SK-N-SH (cell line): ENCODE measurements around the gene HTR3A. TPM values are rescaled to one million over a fixed set of nuclear protein-coding genes. Genes with fewer than 3 reads are reported as not detected.

Experiments
- CTCF ChIA-PET: fragments of 300-600, 350-600 bp; formaldehyde crosslinking; extraction: SDS; loops from one replicate; lab custom pipeline; 2021; lab: Yijun Ruan, JAX
- POLR2A ChIA-PET: fragments of 350-600 bp; sonication (Branson Sonifier 250); formaldehyde crosslinking; extraction: SDS; loops from one replicate; lab custom pipeline; 2020; ENCODE audit warnings: antibody characterized with exemption, inconsistent platforms; lab: Yijun Ruan, JAX
- DNase-seq: peaks from one replicate; pipeline ENCODE4 v3.0.0; 2012
- H2AFZ ChIP-seq: fragments of 200-600 bp; sonication (generic); 2 replicates; pipeline ENCODE4 v1.8.1; 2016; ENCODE audit warnings: antibody characterized with exemption, mild to moderate bottlenecking, low read depth
- H3F3A ChIP-seq: fragments of 200-600 bp; sonication (generic); replicated peaks from 2 replicates; pipeline ENCODE3; 2016; ENCODE audit warnings: antibody characterized with exemption, mild to moderate bottlenecking; ENCODE audit not compliant: insufficient read depth
- H3K27ac ChIP-seq, 2 experiments: fragments of 200-500 bp in 1 of 2; fragments of 200-600 bp in 1 of 2; sonication (Bioruptor generic) in 1 of 2; sonication (generic), shearing (Covaris generic) in 1 of 2; 2 replicates each; pipeline versions ENCODE4 v1.5.1 to v1.6.1; 2014 to 2016; ENCODE audit warnings: low read depth in 2 of 2, inconsistent platforms in 1 of 2, low read length in 1 of 2, mild to moderate bottlenecking in 1 of 2, mixed read lengths in 1 of 2
- H3K27me3 ChIP-seq: fragments of 200-600 bp; sonication (generic), shearing (Covaris generic); 2 replicates; pipeline ENCODE4 v1.6.1; 2016; ENCODE audit warnings: mixed run types; ENCODE audit not compliant: insufficient read depth
- H3K36me3 ChIP-seq, 2 experiments: fragments of 200-500 bp in 1 of 2; fragments of 200-600 bp in 1 of 2; sonication (Bioruptor generic) in 1 of 2; sonication (generic) in 1 of 2; replicated peaks in 1 of 2; 2 replicates each; pipeline versions ENCODE3 to v1.5.1; 2014 to 2016; ENCODE audit warnings: low read length in 1 of 2, mild to moderate bottlenecking in 1 of 2; ENCODE audit not compliant: insufficient read depth in 2 of 2, control insufficient read depth in 1 of 2
- H3K4me1 ChIP-seq, 2 experiments: fragments of 200-500 bp in 1 of 2; fragments of 200-600 bp in 1 of 2; sonication (Bioruptor generic) in 1 of 2; sonication (generic), shearing (Covaris generic) in 1 of 2; 2 replicates each; pipeline versions ENCODE4 v1.5.1 to v1.6.1; 2014 to 2016; ENCODE audit warnings: low read depth in 1 of 2, low read length in 1 of 2, mixed run types in 1 of 2; ENCODE audit not compliant: insufficient read depth in 2 of 2, control insufficient read depth in 1 of 2
- H3K4me2 ChIP-seq: fragments of 200-600 bp; sonication (generic), shearing (Covaris generic); 2 replicates; pipeline ENCODE4 v1.6.1; 2017; ENCODE audit warnings: mixed run types
- H3K4me3 ChIP-seq, 2 experiments: fragments of 200-500 bp in 1 of 2; fragments of 200-600 bp in 1 of 2; sonication (Bioruptor generic) in 1 of 2; sonication (generic), shearing (Covaris generic) in 1 of 2; 2 replicates each; pipeline versions ENCODE4 v1.5.1 to v1.8.1; 2014 to 2016; ENCODE audit warnings: low read depth in 2 of 2, inconsistent platforms in 1 of 2, low read length in 1 of 2, mild to moderate bottlenecking in 1 of 2, mixed read lengths in 1 of 2, moderate library complexity in 1 of 2
- H3K79me2 ChIP-seq: fragments of 200-600 bp; sonication (generic); 2 replicates; pipeline ENCODE4 v1.8.1; 2017; ENCODE audit warnings: mild to moderate bottlenecking; ENCODE audit not compliant: insufficient read depth
- H3K9ac ChIP-seq: fragments of 200-600 bp; sonication (generic); 2 replicates; pipeline ENCODE4 v1.6.1; 2017; ENCODE audit warnings: mixed run types
- H3K9me2 ChIP-seq: fragments of 200-600 bp; sonication (generic); 2 replicates; pipeline ENCODE4 v1.6.1; 2017; ENCODE audit warnings: mixed run types
- H3K9me3 ChIP-seq: fragments of 200-600 bp; sonication (generic); 2 replicates; pipeline ENCODE4 v1.6.1; 2017; ENCODE audit warnings: mixed run types, mild to moderate bottlenecking, moderate library complexity
- H4K20me1 ChIP-seq: fragments of 200-600 bp; sonication (generic); 2 replicates; pipeline ENCODE4 v1.6.1; 2017; ENCODE audit warnings: mild to moderate bottlenecking, mixed run types; ENCODE audit not compliant: insufficient read depth
- CHD2 ChIP-seq: fragments of 150-350 bp; IDR thresholded peaks from 2 replicates; pipeline ENCODE4 v1.6.1; 2018; ENCODE audit warnings: low read length; ENCODE audit not compliant: partially characterized antibody
- CTCF ChIP-seq: fragments of 200-600 bp; sonication (generic); IDR thresholded peaks from 2 replicates; pipeline ENCODE4 v1.6.1; 2017; ENCODE audit warnings: antibody characterized with exemption, mild to moderate bottlenecking, moderate library complexity
- ELF1 ChIP-seq: IDR thresholded peaks from 2 replicates; pipeline ENCODE4 v1.4.0; 2012
- FOSL2 ChIP-seq: IDR thresholded peaks from 2 replicates; pipeline ENCODE4 v1.4.0; 2012; ENCODE audit warnings: low read depth, mild to moderate bottlenecking, moderate library complexity, borderline replicate concordance
- GABPA ChIP-seq: IDR thresholded peaks from 2 replicates; pipeline ENCODE4 v1.4.0; 2012; ENCODE audit warnings: low read depth, mild to moderate bottlenecking
- IRF3 ChIP-seq: fragments of 150-350 bp; IDR thresholded peaks from 2 replicates; pipeline ENCODE4 v1.6.1; 2016; ENCODE audit warnings: mild to moderate bottlenecking, low read depth, low read length
- MEF2A ChIP-seq: IDR thresholded peaks from 2 replicates; pipeline ENCODE4 v1.4.0; 2012; ENCODE audit warnings: low read depth, borderline replicate concordance
- MXI1 ChIP-seq: IDR thresholded peaks from 2 replicates; pipeline ENCODE4 v1.6.1; 2012; ENCODE audit warnings: mild to moderate bottlenecking, low read depth, low read length, improper control_type of control experiment
- NFIC ChIP-seq: IDR thresholded peaks from 2 replicates; pipeline ENCODE4 v1.4.0; 2012; ENCODE audit warnings: borderline replicate concordance
- PBX3 ChIP-seq: IDR thresholded peaks from 2 replicates; pipeline ENCODE4; 2012
- RAD21 ChIP-seq: IDR thresholded peaks from 2 replicates; pipeline ENCODE4 v1.6.1; 2012; ENCODE audit warnings: mild to moderate bottlenecking, low read length
- REST ChIP-seq: IDR thresholded peaks from 2 replicates; pipeline ENCODE4 v1.6.1; 2012; ENCODE audit warnings: mild to moderate bottlenecking, low read depth, low read length, moderate library complexity
- RXRA ChIP-seq: IDR thresholded peaks from 2 replicates; pipeline ENCODE4 v1.4.0; 2012; ENCODE audit warnings: low read depth, mild to moderate bottlenecking, borderline replicate concordance
- SIN3A ChIP-seq: IDR thresholded peaks from 2 replicates; pipeline ENCODE4 v1.6.1; 2012; ENCODE audit warnings: low read depth, mild to moderate bottlenecking, low read length, moderate library complexity, borderline replicate concordance
- TAF1 ChIP-seq: IDR thresholded peaks from 2 replicates; pipeline ENCODE4 v1.6.1; 2012; ENCODE audit warnings: low read depth, mild to moderate bottlenecking, low read length, moderate library complexity, borderline replicate concordance
- USF1 ChIP-seq: IDR thresholded peaks from 2 replicates; pipeline ENCODE4 v1.4.0; 2012; ENCODE audit warnings: low read depth, borderline replicate concordance
- USF2 ChIP-seq: fragments of 150-350 bp; IDR thresholded peaks from 2 replicates; pipeline ENCODE4 v1.6.1; 2017; ENCODE audit warnings: antibody characterized with exemption, low read length, low read depth, borderline replicate concordance
- YY1 ChIP-seq: IDR thresholded peaks from 2 replicates; pipeline ENCODE4 v1.4.0; 2012; ENCODE audit warnings: low read depth, mild to moderate bottlenecking
- WGBS: methylation state at CpG from one replicate; pipeline ENCODE4 v1.1.6; 2017; ENCODE audit warnings: low lambda C conversion rate; 5-methylcytosine and 5-hydroxymethylcytosine counted together
- polyA plus RNA-seq, 3 experiments: library from polyadenylated mRNA; depleted of rRNA; stranded (reverse); fragments of >200 nt; gene quantifications; 2 replicates each; pipeline ENCODE4 v1.2.3, GENCODE V29; 2012

The HTR3A gene
- polyA plus RNA-seq (2012; rRNA removed) = not detected in 2 replicates
- not detected in 2 replicates for polyA plus RNA-seq (2012; cell fraction: cytosol; rRNA removed)
- polyA plus RNA-seq (2012; cell fraction: nucleus; rRNA removed) = not detected in 2 replicates

- Histone ChIP-seq H3K9ac (no peak within 1 kb of the TSS), H3K9me3 (no peaks in the 10 kb centered on the region), H3K27me3 (no peaks in the 10 kb centered on the region; the same call in 1 of the 2 replicates), H3K4me2 (no peak within 1 kb of the TSS), H3K36me3 (no peaks in the 10 kb centered on the region), H3F3A (no peaks in the 10 kb centered on the region), H3K9me2 (no peaks in the 10 kb centered on the region), H3K4me1 (peaks cover 0 to 16% of the 10 kb centered on the region in 2 experiments; a peak in 1 of 4 replicates), H3K79me2 (no peaks in the 10 kb centered on the region), H4K20me1 (no peaks in the 10 kb centered on the region), H3K27ac (no peak within 1 kb of the TSS), H2AFZ (no peak within 1 kb of the TSS), H3K4me3 (no peak within 1 kb of the TSS)
- 46% methylated on average over 7 of the region's 12 CpGs for WGBS
- POLR2A ChIA-PET = no interaction called here
- CTCF ChIA-PET = interaction anchor here (1.4 to 8.6 kb wide), 4 partner anchors 11 to 286 kb away, joined by 3 to 59 read pairs (median 18); no protein-coding TSS in a partner anchor
- DNase-seq = peak; percentile 43
- TF ChIP-seq NFIC (no peak), TAF1 (no peak), USF2 (no peak), IRF3 (no peak), MXI1 (no peak), CHD2 (no peak), FOSL2 (no peak), CTCF (no peak), RXRA (no peak), MEF2A (no peak), GABPA (no peak), YY1 (no peak), REST (no peak), ELF1 (no peak), USF1 (no peak), SIN3A (no peak), PBX3 (no peak), RAD21 (no peak)
- TF ChIP-seq, all 33 proteins: peak for 0
These were observed at the start of gene HTR3A for GRCh38 chr11:113974741-113975470. Gene HTR3A (plus strand): TSS chr11:113975108. CDS start chr11:113975326, 218 bp downstream.
